IPS-NIHi7 (cell line): ENCODE results near the gene KCNMA1.
A peak's percentile ranks its signal among the peaks of the same experiment; 100 is the strongest.
"Not testable (repeated sequence)": the region's sequence is repeated elsewhere in the genome, so short reads cannot be mapped to it uniquely, and the experiment has no call there.

Source experiments
- DNase-seq: peaks from one replicate; pipeline ENCODE4 v3.0.0; 2012; ENCODE audit warnings: mixed read lengths; ENCODE audit errors: extremely low spot score

The KCNMA1 gene

GRCh38 chr10:77417806-77418640 is 219.6 kb downstream of the KCNMA1 start:
- DNase-seq: no peak

- no peak for DNase-seq
Observed at GRCh38 chr10:77417359-77417758, 220.2 kb downstream of the KCNMA1 start.

- no peak for DNase-seq
Observed at GRCh38 chr10:77416311-77417135, 221.1 kb downstream of the KCNMA1 start.

- DNase-seq: no peak
Observed at GRCh38 chr10:77415313-77415960, 222.2 kb downstream of the KCNMA1 start.

- no peak for DNase-seq
Observed at GRCh38 chr10:77413231-77413630, 224.4 kb downstream of the KCNMA1 start.

GRCh38 chr10:77412573-77413133 is 225.0 kb downstream of the KCNMA1 start:
- not testable (repeated sequence) for DNase-seq

- no peak for DNase-seq
Observed at GRCh38 chr10:77411805-77412204, 225.8 kb downstream of the KCNMA1 start.

- DNase-seq: no peak
Observed at GRCh38 chr10:77410523-77410922, 227.1 kb downstream of the KCNMA1 start.

- no peak for DNase-seq
Observed at GRCh38 chr10:77409697-77410471, 227.7 kb downstream of the KCNMA1 start.

GRCh38 chr10:77408259-77408658 is 229.3 kb downstream of the KCNMA1 start:
- DNase-seq: no peak

GRCh38 chr10:77406764-77407430 is 230.7 kb downstream of the KCNMA1 start:
- no peak for DNase-seq

- DNase-seq: peak; percentile 94
Observed at GRCh38 chr10:77405771-77406241, 231.8 kb downstream of the KCNMA1 start.

- DNase-seq: no peak
Observed at GRCh38 chr10:77404810-77405209, 232.8 kb downstream of the KCNMA1 start.

GRCh38 chr10:77403761-77404160 is 233.8 kb downstream of the KCNMA1 start:
- no peak for DNase-seq

- no peak for DNase-seq
Observed at GRCh38 chr10:77401683-77402082, 235.9 kb downstream of the KCNMA1 start.

GRCh38 chr10:77400033-77400432 is 237.6 kb downstream of the KCNMA1 start:
- DNase-seq: no peak

GRCh38 chr10:77398986-77399755 is 238.4 kb downstream of the KCNMA1 start:
- DNase-seq: no peak

- no peak for DNase-seq
Observed at GRCh38 chr10:77398558-77398957, 239.1 kb downstream of the KCNMA1 start.

- DNase-seq: no peak
Observed at GRCh38 chr10:77397103-77397502, 240.5 kb downstream of the KCNMA1 start.

GRCh38 chr10:77396290-77396689 is 241.3 kb downstream of the KCNMA1 start:
- DNase-seq: no peak
